ENCODE measurements around the gene MMP15.

- TF ChIP-seq POLR2A (IDR thresholded peaks at IDR 0.05) (no peak), CTCF (IDR thresholded peaks at IDR 0.05) (no peak)
Measured at GRCh38 chr16:58034774-58035173, 9.2 kb downstream of the MMP15 start.

Measured in transverse colon (tissue), 3 donors.